ENCODE results near the gene BNC2. TPM values are rescaled to one million over a fixed set of nuclear protein-coding genes. Genes with fewer than 3 reads are reported as not detected.

The BNC2 gene
- total RNA-seq, 1 experiment from 2014 or later: 2.9 TPM

GRCh38 chr9:16830806-16831205 is 39.7 kb downstream of the BNC2 start:
- Histone ChIP-seq H3K36me3 (ENCODE audit: low read depth) (no peaks in the 10 kb centered on the region), H3K9me2 (ENCODE audit: insufficient read depth) (no peaks in the 10 kb centered on the region), H3F3A (ENCODE audit: insufficient read depth, low read depth) (no peaks in the 10 kb centered on the region), H3K27me3 (ENCODE audit: insufficient read depth, low read depth) (no peaks in the 10 kb centered on the region), H3K79me2 (ENCODE audit: low read depth) (no peaks in the 10 kb centered on the region), H4K20me1 (ENCODE audit: insufficient read depth) (no peaks in the 10 kb centered on the region), H3K4me2 (no peak overlapping the region), H2AFZ (no peak overlapping the region), H3K4me3 (no peak overlapping the region), H3K9me3 (ENCODE audit: insufficient read depth, low read depth) (no peaks in the 10 kb centered on the region), H3K4me1 (replicated peaks; ENCODE audit: insufficient read depth) (no peaks in the 10 kb centered on the region), H3K27ac (no peak overlapping the region)
- POLR2A ChIA-PET (ENCODE audit: unreplicated experiment): no interaction called here
- intact Hi-C loops (cut with micrococcal nuclease; ENCODE audit: unreplicated experiment): no loop called here
- BruUV-seq (replicated peaks): no TSS peak
- no peak for DNase-seq
- CTCF ChIA-PET: no interaction called here
- TF ChIP-seq EZH2 (IDR thresholded peaks at IDR 0.05; ENCODE audit: low read depth): no peak
- no peak for TF ChIP-seq CTCF (conservative IDR thresholded peaks at IDR 0.05)

GRCh38 chr9:16828340-16829281 is 41.9 kb downstream of the BNC2 start:
- no peak overlapping the region for H3K27ac ChIP-seq
- H3K9me2 ChIP-seq (ENCODE audit: insufficient read depth): no peaks in the 10 kb centered on the region
- peak in 1 of 2 experiments; percentile 11 for DNase-seq
- no peaks in the 10 kb centered on the region for H3K36me3 ChIP-seq (ENCODE audit: low read depth)
- BruUV-seq (replicated peaks): no TSS peak
- ChIA-PET POLR2A (ENCODE audit: unreplicated experiment) (no interaction called here), CTCF (no interaction called here)
- no peaks in the 10 kb centered on the region for H3K4me1 ChIP-seq (replicated peaks; ENCODE audit: insufficient read depth)
- intact Hi-C loops (cut with micrococcal nuclease; ENCODE audit: unreplicated experiment): no loop called here
- H3K4me3 ChIP-seq: no peak overlapping the region
- no peaks in the 10 kb centered on the region for H4K20me1 ChIP-seq (ENCODE audit: insufficient read depth)
- no peak overlapping the region; the same call in 1 of the 2 replicates for H2AFZ ChIP-seq
- H3K79me2 ChIP-seq (ENCODE audit: low read depth): no peaks in the 10 kb centered on the region
- H3K4me2 ChIP-seq: no peak overlapping the region
- H3K9me3 ChIP-seq (ENCODE audit: insufficient read depth, low read depth): no peaks in the 10 kb centered on the region
- no peak for TF ChIP-seq EZH2 (IDR thresholded peaks at IDR 0.05; ENCODE audit: low read depth)
- TF ChIP-seq CTCF (conservative IDR thresholded peaks at IDR 0.05): no peak
- H3K27me3 ChIP-seq (ENCODE audit: insufficient read depth, low read depth): no peaks in the 10 kb centered on the region
- no peaks in the 10 kb centered on the region for H3F3A ChIP-seq (ENCODE audit: insufficient read depth, low read depth)

- Histone ChIP-seq H3K79me2 (ENCODE audit: low read depth) (no peaks in the 10 kb centered on the region), H3K9me3 (ENCODE audit: insufficient read depth, low read depth) (no peaks in the 10 kb centered on the region), H2AFZ (no peak overlapping the region), H3F3A (ENCODE audit: insufficient read depth, low read depth) (no peaks in the 10 kb centered on the region), H3K4me3 (no peak overlapping the region), H3K27me3 (ENCODE audit: insufficient read depth, low read depth) (no peaks in the 10 kb centered on the region), H3K4me1 (replicated peaks; ENCODE audit: insufficient read depth) (no peaks in the 10 kb centered on the region), H3K27ac (no peak overlapping the region), H3K36me3 (ENCODE audit: low read depth) (no peaks in the 10 kb centered on the region), H3K9me2 (ENCODE audit: insufficient read depth) (no peaks in the 10 kb centered on the region), H4K20me1 (ENCODE audit: insufficient read depth) (no peaks in the 10 kb centered on the region), H3K4me2 (no peak overlapping the region)
- TF ChIP-seq CTCF (conservative IDR thresholded peaks at IDR 0.05) (no peak), EZH2 (IDR thresholded peaks at IDR 0.05; ENCODE audit: low read depth) (no peak)
- ChIA-PET CTCF (no interaction called here), POLR2A (ENCODE audit: unreplicated experiment) (no interaction called here)
- DNase-seq: no peak
- intact Hi-C loops (cut with micrococcal nuclease; ENCODE audit: unreplicated experiment): no loop called here
- BruUV-seq (replicated peaks): no TSS peak
These were observed 44.4 kb downstream of the BNC2 start for GRCh38 chr9:16825971-16826625.

Measured in PC-9 (cell line).